Activated T-helper 1 cell treated with anti-CD3 and anti-CD28 coated beads, Interleukin-12 subunit alpha, Interleukin-12 subunit beta, Interleukin-2, Interleukin-4 antibody, amounts not matched to agents 30 ng/mL and 10 ng/mL and 1 ng/mL, durations not matched to agents 14 hours and 24 hours and 36 hours (primary cell): ENCODE results near the gene RPS8. TPM values are rescaled to one million over a fixed set of nuclear protein-coding genes. Genes with fewer than 3 reads are reported as not detected.

Experiments
- DNase-seq: peaks from one replicate; pipeline ENCODE4 v3.0.0; 2021; ENCODE audit warnings: low spot score
- H3K27ac Mint-ChIP-seq: one replicate; pipeline ENCODE4 v1.8.0; 2021; ENCODE audit warnings: mild to moderate bottlenecking, mixed read lengths
- H3K27me3 Mint-ChIP-seq: one replicate; pipeline ENCODE4 v1.8.0; 2022; ENCODE audit warnings: mild to moderate bottlenecking, moderate library complexity, mixed read lengths; ENCODE audit not compliant: insufficient read depth
- H3K36me3 Mint-ChIP-seq: one replicate; pipeline ENCODE4 v1.8.0; 2021; ENCODE audit warnings: low read depth, mixed read lengths
- H3K4me1 Mint-ChIP-seq: one replicate; pipeline ENCODE4 v1.8.0; 2021; ENCODE audit warnings: low read depth, mixed read lengths
- H3K4me3 Mint-ChIP-seq: one replicate; pipeline ENCODE4 v1.8.0; 2021; ENCODE audit warnings: mild to moderate bottlenecking, moderate library complexity, mixed read lengths
- H3K9me3 Mint-ChIP-seq: one replicate; pipeline ENCODE4 v1.8.0; 2021; ENCODE audit warnings: mixed read lengths
- intact Hi-C: fragments of 100-400 bp; cut with micrococcal nuclease; formaldehyde crosslinking; loops from one replicate; pipeline ENCODE4 v1.15.1; 2024
- total RNA-seq: library from RNA; stranded (reverse); gene quantifications from 2 replicates; pipeline ENCODE4 v1.2.3, GENCODE V29; 2022

RPS8 gene
- total RNA-seq, 1 donor from 2014 or later = 2,172 TPM

DNA sequence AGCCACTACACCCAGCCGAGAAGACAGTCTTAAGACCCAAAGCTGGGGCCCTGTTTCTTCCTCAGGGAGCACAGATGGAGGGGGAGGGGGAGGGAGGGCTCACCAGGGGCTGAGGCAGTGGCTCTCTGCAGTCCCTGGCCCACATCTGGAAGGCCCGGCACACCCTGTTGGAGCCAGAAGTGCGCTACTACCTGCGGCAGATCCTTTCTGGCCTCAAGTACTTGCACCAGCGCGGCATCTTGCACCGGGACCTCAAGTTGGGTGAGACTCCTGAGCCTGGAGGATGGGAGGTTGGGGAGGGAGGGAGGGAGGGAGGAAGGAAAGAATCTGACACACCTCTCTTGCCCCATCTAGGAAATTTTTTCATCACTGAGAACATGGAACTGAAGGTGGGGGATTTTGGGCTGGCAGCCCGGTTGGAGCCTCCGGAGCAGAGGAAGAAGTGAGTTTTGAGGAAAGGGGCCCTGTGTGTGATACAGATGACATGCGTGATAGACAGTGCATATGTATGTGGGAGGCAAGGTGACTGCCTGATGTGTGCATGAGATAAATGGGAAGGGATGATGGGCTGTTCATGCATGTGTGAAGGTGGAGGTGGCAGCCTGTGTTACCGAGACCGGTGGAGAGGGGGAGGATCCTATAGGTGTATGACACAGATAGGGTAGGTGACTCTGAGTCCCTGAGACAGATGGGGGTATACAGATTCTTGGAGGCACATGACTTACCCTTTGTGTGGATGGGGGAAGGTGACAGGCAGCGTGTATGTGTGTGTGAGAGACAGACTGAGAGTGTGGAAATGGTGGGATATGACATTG is 26.4 kb downstream of the RPS8 start:
- Mint-ChIP-seq H3K4me3 (peak overlapping the region; percentile 97), H3K4me1 (peaks cover 45% of the 10 kb centered on the region), H3K9me3 (no peaks in the 10 kb centered on the region), H3K27me3 (no peaks in the 10 kb centered on the region), H3K36me3 (peaks cover 41% of the 10 kb centered on the region), H3K27ac (peak overlapping the region; percentile 91)
- intact Hi-C loops = loop anchor here (1.0 to 10.0 kb wide), 7 partner anchors 8 to 783 kb away; partner anchors contain the start of genes KIF2C, NASP, RNU5D-1 and RPS8
- no peak for DNase-seq

DNA sequence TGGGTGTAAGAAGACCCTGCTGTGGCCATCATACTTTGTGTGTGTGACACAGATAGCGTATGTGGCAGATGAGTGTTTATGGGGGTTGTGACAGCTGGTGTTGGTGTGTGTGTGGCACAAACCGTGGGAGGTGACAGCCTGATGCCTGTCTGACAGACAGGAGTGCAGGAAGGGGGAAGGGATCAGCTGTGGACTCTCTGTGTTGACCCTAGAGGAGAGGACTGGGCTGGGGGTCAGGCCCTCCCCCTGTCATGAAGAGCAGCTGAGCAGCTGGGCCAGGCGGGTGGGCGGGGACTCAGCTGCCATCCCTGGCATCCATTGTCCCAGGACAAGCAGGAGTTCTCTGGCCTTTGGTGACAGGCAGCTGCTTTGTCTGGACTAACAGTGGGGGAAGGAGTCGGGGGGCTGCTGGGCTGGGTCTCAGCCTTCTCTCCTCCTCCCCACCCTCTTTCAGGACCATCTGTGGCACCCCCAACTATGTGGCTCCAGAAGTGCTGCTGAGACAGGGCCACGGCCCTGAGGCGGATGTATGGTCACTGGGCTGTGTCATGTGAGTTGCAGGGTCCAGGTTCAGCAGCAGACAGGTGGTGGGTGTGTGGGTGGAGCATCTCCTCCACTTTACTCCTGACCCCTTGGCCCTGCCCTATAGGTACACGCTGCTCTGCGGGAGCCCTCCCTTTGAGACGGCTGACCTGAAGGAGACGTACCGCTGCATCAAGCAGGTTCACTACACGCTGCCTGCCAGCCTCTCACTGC is 27.1 kb downstream of the RPS8 start:
- H3K4me3 Mint-ChIP-seq = peak overlapping the region; percentile 97
- DNase-seq = no peak
- H3K4me1 Mint-ChIP-seq = peaks cover 53% of the 10 kb centered on the region
- H3K9me3 Mint-ChIP-seq = no peaks in the 10 kb centered on the region
- intact Hi-C loops = loop anchor here (10.0 kb wide), 1 partner anchor 782 kb away; the partner anchor contains the start of gene NASP
- peaks cover 49% of the 10 kb centered on the region for H3K36me3 Mint-ChIP-seq
- peak overlapping the region; percentile 91 for H3K27ac Mint-ChIP-seq
- no peaks in the 10 kb centered on the region for H3K27me3 Mint-ChIP-seq

DNA sequence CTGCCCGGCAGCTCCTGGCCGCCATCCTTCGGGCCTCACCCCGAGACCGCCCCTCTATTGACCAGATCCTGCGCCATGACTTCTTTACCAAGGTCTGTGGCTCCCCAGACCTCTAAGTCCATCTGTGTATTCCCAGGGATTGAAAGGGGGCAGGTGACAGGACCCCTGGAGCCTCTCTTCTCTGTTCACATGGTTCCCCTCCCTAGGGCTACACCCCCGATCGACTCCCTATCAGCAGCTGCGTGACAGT is 27.6 kb downstream of the RPS8 start:
- intact Hi-C loops = loop anchor here (10.0 kb wide), 1 partner anchor 782 kb away; the partner anchor contains the start of gene NASP
- H3K4me3 Mint-ChIP-seq = peak overlapping the region; percentile 97
- peak overlapping the region; percentile 85 for H3K27ac Mint-ChIP-seq
- peaks cover 58% of the 10 kb centered on the region for H3K4me1 Mint-ChIP-seq
- no peaks in the 10 kb centered on the region for H3K9me3 Mint-ChIP-seq
- no peaks in the 10 kb centered on the region for H3K27me3 Mint-ChIP-seq
- no peak for DNase-seq
- peaks cover 50% of the 10 kb centered on the region for H3K36me3 Mint-ChIP-seq

DNA sequence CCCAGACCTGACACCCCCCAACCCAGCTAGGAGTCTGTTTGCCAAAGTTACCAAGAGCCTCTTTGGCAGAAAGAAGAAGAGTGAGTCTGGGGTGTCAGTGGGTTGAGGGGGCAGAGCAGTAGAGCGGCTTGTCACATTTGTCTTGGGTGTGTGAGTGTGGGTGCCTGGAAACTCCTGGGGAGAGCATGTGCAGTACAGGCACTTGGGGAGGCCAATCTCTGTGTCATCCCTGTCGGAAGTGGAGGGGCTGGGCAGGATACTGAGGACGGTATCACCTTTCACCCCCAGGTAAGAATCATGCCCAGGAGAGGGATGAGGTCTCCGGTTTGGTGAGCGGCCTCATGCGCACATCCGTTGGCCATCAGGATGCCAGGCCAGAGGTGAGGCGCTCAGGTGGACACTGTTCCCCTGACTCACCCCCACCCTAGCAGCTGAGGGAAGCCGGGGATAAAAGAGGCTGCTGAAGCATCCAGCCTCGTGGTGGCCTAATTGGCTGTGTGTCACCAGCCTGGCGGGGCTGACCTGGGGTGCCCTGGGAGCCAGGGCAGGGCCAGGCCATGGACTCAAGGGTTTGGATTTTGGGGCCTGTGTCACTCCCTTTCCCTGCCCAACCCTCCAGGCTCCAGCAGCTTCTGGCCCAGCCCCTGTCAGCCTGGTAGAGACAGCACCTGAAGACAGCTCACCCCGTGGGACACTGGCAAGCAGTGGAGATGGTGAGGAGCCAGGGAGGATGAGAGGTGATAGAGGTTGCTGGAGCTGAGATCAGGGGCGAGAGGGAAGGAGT is 28.2 kb downstream of the RPS8 start:
- Mint-ChIP-seq H3K4me1 (peaks cover 63% of the 10 kb centered on the region), H3K27ac (peak overlapping the region; percentile 85), H3K27me3 (no peaks in the 10 kb centered on the region), H3K9me3 (no peaks in the 10 kb centered on the region), H3K4me3 (peak overlapping the region; percentile 97), H3K36me3 (peaks cover 50% of the 10 kb centered on the region)
- no peak for DNase-seq
- intact Hi-C loops = loop anchor here (10.0 kb wide), 1 partner anchor 781 kb away; the partner anchor contains the start of gene NASP

DNA sequence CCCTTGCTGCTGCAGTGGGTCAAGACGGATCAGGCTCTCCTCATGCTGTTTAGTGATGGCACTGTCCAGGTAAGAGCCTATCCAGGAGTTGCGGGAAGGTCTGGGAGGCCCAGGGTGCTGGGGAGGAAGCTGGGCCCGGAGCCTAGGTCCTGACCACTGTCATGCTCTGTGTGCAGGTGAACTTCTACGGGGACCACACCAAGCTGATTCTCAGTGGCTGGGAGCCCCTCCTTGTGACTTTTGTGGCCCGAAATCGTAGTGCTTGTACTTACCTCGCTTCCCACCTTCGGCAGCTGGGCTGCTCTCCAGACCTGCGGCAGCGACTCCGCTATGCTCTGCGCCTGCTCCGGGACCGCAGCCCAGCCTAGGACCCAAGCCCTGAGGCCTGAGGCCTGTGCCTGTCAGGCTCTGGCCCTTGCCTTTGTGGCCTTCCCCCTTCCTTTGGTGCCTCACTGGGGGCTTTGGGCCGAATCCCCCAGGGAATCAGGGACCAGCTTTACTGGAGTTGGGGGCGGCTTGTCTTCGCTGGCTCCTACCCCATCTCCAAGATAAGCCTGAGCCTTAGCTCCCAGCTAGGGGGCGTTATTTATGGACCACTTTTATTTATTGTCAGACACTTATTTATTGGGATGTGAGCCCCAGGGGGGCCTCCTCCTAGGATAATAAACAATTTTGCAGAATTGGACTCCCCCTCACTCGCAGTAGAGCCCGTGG is 30.1 kb downstream of the RPS8 start:
- intact Hi-C loops = loop anchor here (5.0 to 10.0 kb wide), 4 partner anchors 687 to 833 kb away; partner anchors contain the start of genes ATP6V0B, DPH2, NASP and PRDX1
- Mint-ChIP-seq H3K27ac (peak overlapping the region; percentile 78), H3K36me3 (peaks cover 53% of the 10 kb centered on the region), H3K9me3 (no peaks in the 10 kb centered on the region), H3K27me3 (no peaks in the 10 kb centered on the region), H3K4me1 (peaks cover 75% of the 10 kb centered on the region), H3K4me3 (peak overlapping the region; percentile 67)
- DNase-seq = no peak

DNA sequence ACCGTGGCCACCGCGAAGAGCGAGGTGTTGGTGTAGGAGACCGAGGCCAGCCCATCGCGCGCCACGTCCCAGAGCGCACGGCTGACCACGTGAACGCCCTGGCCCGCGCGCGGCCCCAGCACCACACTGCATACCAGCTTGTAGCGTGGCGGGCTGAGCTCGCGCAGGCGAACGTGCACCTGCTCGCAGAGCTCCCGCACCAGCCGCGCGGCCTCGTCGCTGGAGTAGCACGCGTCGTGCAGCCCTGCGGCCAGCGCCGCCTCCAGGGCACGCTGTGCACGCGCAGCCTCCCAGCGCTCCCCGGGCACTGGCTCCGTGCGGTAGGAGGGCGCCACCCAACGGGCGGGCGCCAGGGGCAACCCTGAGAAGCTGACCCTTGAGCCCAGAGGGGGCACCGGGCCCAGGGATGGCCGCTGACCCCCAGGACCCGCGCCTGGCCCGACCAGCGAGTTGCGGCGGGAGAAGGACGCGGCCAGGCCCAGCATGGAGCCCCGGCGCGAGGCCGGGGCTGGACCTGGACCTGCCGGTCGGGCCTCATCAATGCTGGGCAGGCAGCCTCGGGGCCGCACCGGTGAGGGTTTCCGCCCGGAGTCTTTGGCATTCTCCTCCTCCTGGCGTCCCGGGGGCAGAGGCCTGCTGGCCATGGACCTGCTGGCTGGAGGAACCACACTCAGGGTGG is 30.8 kb downstream of the RPS8 start:
- H3K4me1 Mint-ChIP-seq = peaks cover 82% of the 10 kb centered on the region
- intact Hi-C loops = loop anchor here (5.0 to 10.0 kb wide), 4 partner anchors 686 to 834 kb away; partner anchors contain the start of genes ATP6V0B, DPH2, NASP and PRDX1
- no peaks in the 10 kb centered on the region for H3K27me3 Mint-ChIP-seq
- no peaks in the 10 kb centered on the region for H3K9me3 Mint-ChIP-seq
- H3K27ac Mint-ChIP-seq = peak overlapping the region; percentile 99
- DNase-seq = no peak
- H3K4me3 Mint-ChIP-seq = peak overlapping the region; percentile 68
- H3K36me3 Mint-ChIP-seq = peaks cover 57% of the 10 kb centered on the region

DNA sequence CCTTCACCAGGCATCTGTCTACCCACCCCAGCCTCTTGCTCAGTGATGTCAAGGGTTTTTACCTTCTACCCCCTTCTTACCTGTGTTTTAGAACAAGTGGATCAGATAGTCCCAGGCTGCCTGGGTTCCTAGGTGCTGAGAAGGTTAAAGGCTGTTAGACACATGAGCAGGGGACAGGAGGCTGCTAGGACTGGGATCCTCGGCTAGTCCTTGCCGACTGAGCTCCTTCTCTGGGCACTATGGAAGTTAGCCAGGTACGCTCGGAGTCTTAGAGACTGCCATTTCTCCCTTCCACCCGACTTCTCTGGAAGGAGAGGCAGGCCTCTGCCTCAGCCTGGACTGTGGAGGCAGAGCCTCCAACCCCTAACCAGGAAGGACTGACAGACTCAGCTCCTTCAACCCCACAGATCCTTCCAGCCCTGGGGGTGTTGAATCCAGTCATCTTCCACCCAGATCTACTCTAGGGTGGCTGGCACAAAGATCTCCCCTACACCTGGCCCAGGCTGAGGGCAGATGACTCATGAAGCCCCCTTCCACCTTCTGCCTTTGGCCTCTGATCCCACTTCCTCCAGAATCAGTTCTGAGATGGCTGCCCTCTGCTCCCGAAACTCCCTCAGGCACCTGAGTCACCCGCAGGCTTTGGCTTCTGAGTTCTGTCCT is 31.5 kb downstream of the RPS8 start, which contains the start of gene DYNLT4:
Gene DYNLT4, minus strand, starts transcription at position 648 of the 660 bp plus-strand sequence. CDS start 683 bp downstream, outside the sequence.
- H3K9me3 Mint-ChIP-seq = no peaks in the 10 kb centered on the region
- peaks cover 59% of the 10 kb centered on the region for H3K36me3 Mint-ChIP-seq
- no peaks in the 10 kb centered on the region for H3K27me3 Mint-ChIP-seq
- DNase-seq = no peak
- intact Hi-C loops = loop anchor here (5.0 to 10.0 kb wide), 4 partner anchors 685 to 835 kb away; partner anchors contain the start of genes ATP6V0B, DPH2, NASP and PRDX1
- peak within 1 kb of the TSS; percentile 68 for H3K4me3 Mint-ChIP-seq
- H3K4me1 Mint-ChIP-seq = peaks cover 87% of the 10 kb centered on the region
- peak within 1 kb of the TSS; percentile 99 for H3K27ac Mint-ChIP-seq

DNA sequence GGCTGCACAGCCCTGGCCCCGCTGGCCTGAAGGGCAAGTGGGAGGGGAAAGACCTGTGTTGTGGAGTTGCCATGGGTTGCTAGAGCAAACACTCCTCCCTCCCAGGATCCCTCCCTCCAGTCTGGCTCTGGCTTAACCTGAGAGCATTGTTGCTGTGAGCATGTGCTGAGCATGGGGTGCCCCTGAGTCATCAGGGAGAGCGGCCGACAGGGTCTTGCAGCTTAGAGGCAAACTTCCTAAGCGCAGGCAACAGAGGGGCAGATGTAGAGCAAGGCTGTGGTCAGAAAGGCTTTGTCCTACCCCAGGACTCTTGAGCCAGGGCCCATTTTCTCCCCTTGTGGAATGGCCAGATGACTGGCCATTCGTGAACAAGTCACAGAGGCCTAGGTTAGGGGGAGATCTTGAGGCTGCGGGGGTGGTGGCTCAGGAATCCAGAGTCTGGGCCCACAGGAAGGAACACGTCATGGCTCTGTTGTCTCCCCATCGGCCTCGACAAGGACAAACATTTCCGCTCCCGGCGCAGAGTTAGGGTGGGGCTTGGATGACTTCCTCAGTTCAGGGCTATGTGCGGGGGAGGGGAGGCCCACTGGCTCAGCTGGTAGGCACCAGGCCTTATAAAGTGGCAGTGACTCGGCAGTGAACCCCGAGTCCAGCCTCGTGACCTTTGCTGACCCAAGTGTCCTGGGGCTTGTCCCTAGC is 32.2 kb downstream of the RPS8 start:
- H3K4me3 Mint-ChIP-seq = peak overlapping the region; percentile 68
- H3K36me3 Mint-ChIP-seq = peaks cover 58% of the 10 kb centered on the region
- no peaks in the 10 kb centered on the region for H3K9me3 Mint-ChIP-seq
- peak overlapping the region; percentile 99 for H3K27ac Mint-ChIP-seq
- DNase-seq = peak; percentile 84
- intact Hi-C loops = loop anchor here (2.0 to 10.0 kb wide), 6 partner anchors 33 to 835 kb away; partner anchors contain the start of genes ARMH1, ATP6V0B, DPH2 and NASP
- H3K4me1 Mint-ChIP-seq = peaks cover 89% of the 10 kb centered on the region
- H3K27me3 Mint-ChIP-seq = no peaks in the 10 kb centered on the region

DNA sequence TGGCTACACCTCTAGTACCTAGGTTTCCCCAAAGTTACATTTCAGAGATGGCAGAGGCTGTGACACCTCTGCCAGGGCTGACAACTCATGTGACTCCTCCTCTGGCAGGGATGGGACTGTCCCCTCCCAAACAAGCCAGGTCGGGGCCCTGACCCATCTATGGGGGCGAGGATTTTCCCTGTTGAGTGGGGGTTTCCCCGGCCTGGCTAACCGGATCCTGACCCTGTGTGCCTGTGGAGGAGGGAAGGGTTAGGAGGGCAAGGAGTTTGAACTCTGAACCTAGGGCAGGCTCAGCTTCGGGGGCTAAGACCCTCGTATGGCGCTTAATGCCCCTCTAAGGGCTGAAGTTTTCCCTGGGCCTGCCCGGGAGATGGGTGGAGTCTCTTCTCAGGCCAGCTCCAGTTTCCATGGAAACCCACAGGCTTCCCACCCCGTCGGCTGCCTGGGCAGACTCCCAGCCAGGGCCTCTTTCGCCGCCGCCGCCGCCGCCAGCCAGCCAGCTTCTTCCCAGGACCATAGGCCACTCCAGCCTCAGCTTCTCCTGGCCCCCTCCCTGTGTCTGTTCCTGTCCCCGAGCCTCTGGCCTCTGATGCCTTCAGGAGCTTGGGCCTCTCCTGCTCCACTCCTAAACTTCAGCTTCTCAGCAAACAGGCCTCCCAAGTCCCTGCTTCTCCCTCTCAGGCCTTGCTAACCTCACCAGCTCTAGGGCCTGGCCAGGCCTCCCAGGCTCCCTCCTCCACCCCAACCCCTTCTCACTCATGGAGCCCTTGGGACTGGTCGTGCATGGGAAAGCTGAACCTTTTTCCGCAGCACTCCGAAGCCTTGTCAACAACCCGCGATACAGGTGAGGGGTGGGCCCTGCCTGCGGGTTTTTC is 33.0 kb downstream of the RPS8 start, which contains the start of gene BTBD19:
Gene BTBD19, plus strand, starts transcription at position 461 of the 875 bp plus-strand sequence. Its CDS starts 298 bp downstream, at position 759.
- peak; percentile 64 for DNase-seq
- intact Hi-C loops = loop anchor here (2.0 to 10.0 kb wide), 6 partner anchors 33 to 836 kb away; partner anchors contain the start of genes ARMH1, ATP6V0B, DPH2 and NASP
- Mint-ChIP-seq H3K9me3 (no peaks in the 10 kb centered on the region), H3K27me3 (no peaks in the 10 kb centered on the region), H3K27ac (peak within 1 kb of the TSS; percentile 99), H3K36me3 (peaks cover 50% of the 10 kb centered on the region), H3K4me1 (peaks cover 85% of the 10 kb centered on the region), H3K4me3 (peak within 1 kb of the TSS; percentile 68)
